ENCODE data around the gene TECPR1. TPM values are rescaled to one million over a fixed set of nuclear protein-coding genes. Genes with fewer than 3 reads are reported as not detected.

The TECPR1 gene
- total RNA-seq, 1 experiment from 2014 or later = 13.9 TPM

DNA sequence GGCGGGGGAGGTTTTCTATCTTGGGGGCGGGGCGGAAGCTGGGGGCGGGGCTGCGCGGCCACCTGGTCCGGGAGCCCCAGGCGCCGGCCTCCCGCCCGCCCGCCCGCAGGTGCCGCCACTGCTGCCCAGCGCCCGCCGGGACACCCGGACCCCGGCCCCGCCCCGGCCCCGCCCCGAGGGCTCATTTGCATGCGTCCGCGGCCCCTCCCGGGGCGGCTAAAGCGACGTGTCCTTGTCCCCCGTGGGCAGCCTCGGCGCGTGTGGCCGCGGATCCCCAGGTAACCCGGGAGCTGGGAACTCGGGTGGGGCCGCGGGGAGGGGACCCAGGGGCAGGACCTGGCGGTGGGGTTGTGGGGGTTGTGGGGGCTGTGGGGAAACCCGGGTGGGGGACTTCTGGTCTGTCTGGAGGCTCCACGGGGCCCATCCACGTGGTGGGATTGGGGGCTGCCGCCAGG, 40.8 kb downstream of the TECPR1 start, which contains the start of gene BHLHA15:
TSS of gene BHLHA15 (plus strand) at position 219 of the 455 bp plus-strand sequence. CDS start 871 bp downstream, outside the sequence.
- Mint-ChIP-seq H3K27me3 (ENCODE audit: low read depth) (no peaks in the 10 kb centered on the region), H3K4me1 (peaks cover 4 to 8% of the 10 kb centered on the region in 2 experiments; a peak in 3 of 4 replicates), H3K36me3 (ENCODE audit: insufficient read depth in 1 of 3, low read depth in 3 of 3) (peaks cover 4 to 13% (median 10%) of the 10 kb centered on the region in 3 experiments; a peak in 6 of 7 replicates), H3K9me3 (no peaks in the 10 kb centered on the region), H3K4me3 (peak within 1 kb of the TSS; percentile 63 to 76), H3K27ac (no peak within 1 kb of the TSS)
- peak; percentile 67 for DNase-seq
- Histone ChIP-seq H3K9ac (ENCODE audit: extremely low read depth, insufficient read length, low read length) (no peak within 1 kb of the TSS), H3K23me2 (ENCODE audit: insufficient read length, low read depth, low read length, poor library complexity, severe bottlenecking) (no peaks in the 10 kb centered on the region), H4K5ac (ENCODE audit: insufficient read length, low read depth, low read length) (no peak within 1 kb of the TSS), H3K27me3 (ENCODE audit: insufficient read depth, low read length) (no peaks in the 10 kb centered on the region), H2BK5ac (ENCODE audit: insufficient read length, low read length) (no peak within 1 kb of the TSS), H3K4me1 (ENCODE audit: insufficient read depth, low read length) (no peaks in the 10 kb centered on the region), H2BK15ac (ENCODE audit: low read depth, low read length) (no peak within 1 kb of the TSS), H2BK120ac (ENCODE audit: low read depth, low read length, poor library complexity, severe bottlenecking) (no peak within 1 kb of the TSS), H3K23ac (ENCODE audit: insufficient read length, low read depth, low read length) (no peak within 1 kb of the TSS), H3T11ph (ENCODE audit: low read length) (no peak within 1 kb of the TSS), H3K4ac (ENCODE audit: low read depth, low read length) (no peak within 1 kb of the TSS), H3K27ac (ENCODE audit: insufficient read length, low read depth, low read length) (no peak within 1 kb of the TSS), H2BK20ac (ENCODE audit: low read depth, low read length, poor library complexity, severe bottlenecking) (no peak within 1 kb of the TSS), H4K8ac (replicated peaks; ENCODE audit: insufficient read length, low read depth, low read length) (no peak within 1 kb of the TSS), H3K79me1 (ENCODE audit: insufficient read depth, low read depth, low read length, poor library complexity, severe bottlenecking) (no peaks in the 10 kb centered on the region), H2AFZ (ENCODE audit: low read length) (no peak within 1 kb of the TSS), H4K20me1 (ENCODE audit: control insufficient read depth, insufficient read depth, insufficient read length) (no peaks in the 10 kb centered on the region), H3K56ac (ENCODE audit: insufficient read length, low read depth, low read length) (no peak within 1 kb of the TSS), H3K9me3 (ENCODE audit: control insufficient read depth, low read depth, low read length) (no peaks in the 10 kb centered on the region), H3K79me2 (ENCODE audit: insufficient read depth, low read length) (no peaks in the 10 kb centered on the region), H2BK12ac (ENCODE audit: insufficient read length, low read depth, low read length) (no peak within 1 kb of the TSS), H2AK5ac (ENCODE audit: insufficient read length, low read length) (no peak within 1 kb of the TSS), H3K14ac (ENCODE audit: insufficient read depth, low read length) (no peak within 1 kb of the TSS; the same call in 1 of the 2 replicates), H3K4me2 (ENCODE audit: insufficient read depth, insufficient read length, low read length) (no peak within 1 kb of the TSS), H4K91ac (ENCODE audit: insufficient read length, low read depth, low read length) (no peak within 1 kb of the TSS), H3K18ac (ENCODE audit: insufficient read length, low read depth, low read length) (no peak within 1 kb of the TSS)
- whole genome bisulfite sequencing (ENCODE audit: extremely low coverage, insufficient read length, low lambda C conversion rate) = no CpG with 5 or more reads among the region's 45 CpGs
- TF ChIP-seq, protein P1, sequence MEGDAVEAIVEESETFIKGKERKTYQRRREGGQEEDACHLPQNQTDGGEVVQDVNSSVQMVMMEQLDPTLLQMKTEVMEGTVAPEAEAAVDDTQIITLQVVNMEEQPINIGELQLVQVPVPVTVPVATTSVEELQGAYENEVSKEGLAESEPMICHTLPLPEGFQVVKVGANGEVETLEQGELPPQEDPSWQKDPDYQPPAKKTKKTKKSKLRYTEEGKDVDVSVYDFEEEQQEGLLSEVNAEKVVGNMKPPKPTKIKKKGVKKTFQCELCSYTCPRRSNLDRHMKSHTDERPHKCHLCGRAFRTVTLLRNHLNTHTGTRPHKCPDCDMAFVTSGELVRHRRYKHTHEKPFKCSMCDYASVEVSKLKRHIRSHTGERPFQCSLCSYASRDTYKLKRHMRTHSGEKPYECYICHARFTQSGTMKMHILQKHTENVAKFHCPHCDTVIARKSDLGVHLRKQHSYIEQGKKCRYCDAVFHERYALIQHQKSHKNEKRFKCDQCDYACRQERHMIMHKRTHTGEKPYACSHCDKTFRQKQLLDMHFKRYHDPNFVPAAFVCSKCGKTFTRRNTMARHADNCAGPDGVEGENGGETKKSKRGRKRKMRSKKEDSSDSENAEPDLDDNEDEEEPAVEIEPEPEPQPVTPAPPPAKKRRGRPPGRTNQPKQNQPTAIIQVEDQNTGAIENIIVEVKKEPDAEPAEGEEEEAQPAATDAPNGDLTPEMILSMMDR (conservative IDR thresholded peaks at IDR 0.05) = no peak
